ENCODE results near the gene ARHGAP40. TPM values are rescaled to one million over a fixed set of nuclear protein-coding genes. Genes with fewer than 3 reads are reported as not detected.

The ARHGAP40 gene
- total and polyA plus RNA-seq, 2 of the 13 experiments (the other 11 are each of a cell fraction or from before 2014, with no cell fraction given): 0.75 to 2.1 TPM

- TF ChIP-seq LCORL (IDR thresholded peaks at IDR 0.05) (no peak), LCORL (CRISPR knock-in tag; IDR thresholded peaks at IDR 0.05) (peak; percentile 77), ZNF597 (CRISPR knock-in tag; IDR thresholded peaks at IDR 0.05) (no peak), MBD4 (IDR thresholded peaks at IDR 0.05; ENCODE audit: borderline replicate concordance, low read length) (no peak), TEAD3 (CRISPR knock-in tag; optimal IDR thresholded peaks at IDR 0.05; ENCODE audit: borderline replicate concordance) (peak; percentile 66), RARG (CRISPR knock-in tag; IDR thresholded peaks at IDR 0.05; ENCODE audit: low read depth) (no peak), ZFP82 (CRISPR knock-in tag; IDR thresholded peaks at IDR 0.05; ENCODE audit: borderline replicate concordance) (no peak), ZNF883 (CRISPR knock-in tag; IDR thresholded peaks at IDR 0.05; ENCODE audit: not compliant biosample characterization) (no peak), ZNF607 (CRISPR knock-in tag; IDR thresholded peaks at IDR 0.05; ENCODE audit: borderline replicate concordance) (no peak), MTF2 (CRISPR knock-in tag; IDR thresholded peaks at IDR 0.05; ENCODE audit: borderline replicate concordance) (peak; percentile 99), ZNF768 (CRISPR knock-in tag; IDR thresholded peaks at IDR 0.05) (peak; percentile 85), SAP130 (CRISPR knock-in tag; IDR thresholded peaks at IDR 0.05; ENCODE audit: low read depth) (peak; percentile 73; the same call in 1 of the 2 replicates), TBX3 (IDR thresholded peaks at IDR 0.05; ENCODE audit: borderline replicate concordance) (no peak), ZNF652 (CRISPR knock-in tag; IDR thresholded peaks at IDR 0.05; ENCODE audit: borderline replicate concordance, low read depth) (no peak), ZNF775 (CRISPR knock-in tag; IDR thresholded peaks at IDR 0.05; ENCODE audit: borderline replicate concordance) (no peak), HMG20A (CRISPR knock-in tag; IDR thresholded peaks at IDR 0.05; ENCODE audit: borderline replicate concordance) (no peak), ETV5 (CRISPR knock-in tag; IDR thresholded peaks at IDR 0.05; ENCODE audit: borderline replicate concordance) (peak; percentile 64), ZBTB49 (CRISPR knock-in tag; IDR thresholded peaks at IDR 0.05; ENCODE audit: borderline replicate concordance) (peak; percentile 78; the same call in 1 of the 2 replicates), ZNF30 (CRISPR knock-in tag; IDR thresholded peaks at IDR 0.05) (no peak), SP4 (CRISPR knock-in tag; IDR thresholded peaks at IDR 0.05) (peak; percentile 82), FOXP4 (CRISPR knock-in tag; IDR thresholded peaks at IDR 0.05) (no peak; the same call in 1 of the 2 replicates), ZNF143 (CRISPR knock-in tag; IDR thresholded peaks at IDR 0.05) (no peak), ZFP90 (CRISPR knock-in tag; IDR thresholded peaks at IDR 0.05; ENCODE audit: borderline replicate concordance) (0 out of 2 replicates have a peak, but pooled peaks have one; percentile 56)
Measured at GRCh38 chr20:38645980-38646858, 44.6 kb downstream of the ARHGAP40 start (continued).
